GM18502 (cell line): ENCODE measurements around the gene TOP3B.

Experiments
- ATAC-seq: cut with Tn5 transposase; IDR thresholded peaks from one replicate; pipeline ENCODE4 v1.9.1; 2021; ENCODE audit warnings: mild to moderate bottlenecking; ENCODE audit not compliant: unreplicated experiment, poor library complexity

The TOP3B gene, protein sequence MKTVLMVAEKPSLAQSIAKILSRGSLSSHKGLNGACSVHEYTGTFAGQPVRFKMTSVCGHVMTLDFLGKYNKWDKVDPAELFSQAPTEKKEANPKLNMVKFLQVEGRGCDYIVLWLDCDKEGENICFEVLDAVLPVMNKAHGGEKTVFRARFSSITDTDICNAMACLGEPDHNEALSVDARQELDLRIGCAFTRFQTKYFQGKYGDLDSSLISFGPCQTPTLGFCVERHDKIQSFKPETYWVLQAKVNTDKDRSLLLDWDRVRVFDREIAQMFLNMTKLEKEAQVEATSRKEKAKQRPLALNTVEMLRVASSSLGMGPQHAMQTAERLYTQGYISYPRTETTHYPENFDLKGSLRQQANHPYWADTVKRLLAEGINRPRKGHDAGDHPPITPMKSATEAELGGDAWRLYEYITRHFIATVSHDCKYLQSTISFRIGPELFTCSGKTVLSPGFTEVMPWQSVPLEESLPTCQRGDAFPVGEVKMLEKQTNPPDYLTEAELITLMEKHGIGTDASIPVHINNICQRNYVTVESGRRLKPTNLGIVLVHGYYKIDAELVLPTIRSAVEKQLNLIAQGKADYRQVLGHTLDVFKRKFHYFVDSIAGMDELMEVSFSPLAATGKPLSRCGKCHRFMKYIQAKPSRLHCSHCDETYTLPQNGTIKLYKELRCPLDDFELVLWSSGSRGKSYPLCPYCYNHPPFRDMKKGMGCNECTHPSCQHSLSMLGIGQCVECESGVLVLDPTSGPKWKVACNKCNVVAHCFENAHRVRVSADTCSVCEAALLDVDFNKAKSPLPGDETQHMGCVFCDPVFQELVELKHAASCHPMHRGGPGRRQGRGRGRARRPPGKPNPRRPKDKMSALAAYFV

DNA sequence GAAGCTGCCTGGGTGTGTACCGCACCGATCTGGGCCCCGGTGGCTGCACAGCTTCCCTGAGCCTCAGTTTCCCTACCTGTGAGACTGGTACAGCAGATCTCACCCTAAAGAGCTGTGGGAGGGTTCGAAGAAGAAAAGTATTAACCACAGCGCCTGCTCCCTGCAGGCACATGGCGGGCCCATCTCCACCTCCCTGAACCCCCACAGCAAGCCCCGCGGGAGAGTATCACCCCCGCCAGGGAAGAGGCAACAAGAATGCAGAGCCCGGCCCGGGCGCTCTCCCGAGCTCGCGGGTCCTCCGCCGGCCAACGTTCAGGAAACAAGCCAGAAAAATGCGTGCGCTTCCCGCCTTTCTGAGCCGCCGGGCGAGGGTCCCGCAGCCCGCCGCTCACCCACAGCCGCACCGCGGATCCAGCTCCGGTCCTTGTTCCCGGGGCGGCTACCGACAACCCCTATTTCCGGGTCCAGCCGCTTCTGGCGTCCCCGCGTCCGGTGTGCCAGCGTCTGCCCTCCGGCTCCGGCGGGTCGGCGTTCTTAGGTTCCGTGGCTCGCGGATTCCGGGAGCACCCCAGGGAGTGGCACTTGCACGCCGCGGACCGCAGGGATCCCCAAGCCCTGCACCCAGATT is at the start of gene TOP3B:
TOP3B (minus strand) TSS at position 450 of the 628 bp plus-strand sequence. CDS start 7,078 bp downstream, outside the sequence.
- ATAC-seq: no peak

DNA sequence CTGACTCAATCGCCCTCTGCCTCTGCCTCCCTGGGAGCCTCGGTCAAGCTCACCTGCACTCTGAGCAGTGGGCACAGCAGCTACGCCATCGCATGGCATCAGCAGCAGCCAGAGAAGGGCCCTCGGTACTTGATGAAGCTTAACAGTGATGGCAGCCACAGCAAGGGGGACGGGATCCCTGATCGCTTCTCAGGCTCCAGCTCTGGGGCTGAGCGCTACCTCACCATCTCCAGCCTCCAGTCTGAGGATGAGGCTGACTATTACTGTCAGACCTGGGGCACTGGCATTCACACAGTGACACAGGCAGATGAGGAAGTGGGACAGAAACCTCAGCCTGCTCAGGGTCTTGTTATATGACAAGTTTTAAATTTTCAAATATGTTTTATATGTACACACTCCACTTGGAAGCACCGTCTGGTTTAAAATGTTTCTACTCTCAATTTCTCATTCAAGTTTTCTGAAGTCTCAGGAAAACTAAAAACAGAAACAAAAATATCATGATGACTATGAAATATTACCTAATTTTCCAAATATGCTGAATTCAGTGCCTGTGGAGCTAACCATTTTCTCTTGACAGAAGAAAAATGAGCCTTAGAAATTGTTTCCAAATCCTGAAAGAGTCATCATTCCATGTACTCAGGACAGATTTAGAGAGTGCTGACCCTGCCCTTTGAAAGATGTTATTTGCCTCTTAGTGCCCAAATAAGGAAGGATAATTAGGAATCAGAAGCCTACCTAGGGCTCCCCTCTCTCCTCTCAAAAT is 48.8 kb upstream of the TOP3B start:
- ATAC-seq: peak; percentile 50

- peak; percentile 55 for ATAC-seq
These were observed 48.1 kb upstream of the TOP3B start for GRCh38 chr22:22030493-22031182.

GRCh38 chr22:22027955-22028354 is 45.4 kb upstream of the TOP3B start:
- ATAC-seq: no peak

GRCh38 chr22:22026157-22026831 is 43.7 kb upstream of the TOP3B start:
- peak; percentile 43 for ATAC-seq

GRCh38 chr22:22025320-22026156 is 43.0 kb upstream of the TOP3B start:
- ATAC-seq: no peak

DNA sequence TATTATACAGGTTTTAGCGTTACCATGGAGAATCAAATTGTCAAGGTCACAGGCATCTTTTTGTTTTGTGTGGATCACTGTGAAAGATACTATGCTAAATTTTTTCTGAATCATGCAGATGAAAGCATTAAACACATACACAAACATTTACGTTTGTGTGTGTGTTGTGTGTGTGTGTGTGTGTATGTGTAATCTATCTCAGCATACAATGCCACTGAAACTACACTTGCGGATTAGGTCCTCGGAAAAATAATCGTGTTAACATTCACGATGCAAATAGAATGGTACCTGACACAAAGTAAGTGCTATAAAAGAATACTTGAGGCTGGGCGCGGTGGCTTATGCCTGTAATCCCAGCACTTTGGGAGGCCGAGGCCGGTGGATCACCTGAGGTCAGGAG is 41.9 kb upstream of the TOP3B start:
- no peak for ATAC-seq

GRCh38 chr22:22023581-22024137 is 41.1 kb upstream of the TOP3B start:
- no peak for ATAC-seq

GRCh38 chr22:22022947-22023534 is 40.5 kb upstream of the TOP3B start:
- ATAC-seq: no peak

DNA sequence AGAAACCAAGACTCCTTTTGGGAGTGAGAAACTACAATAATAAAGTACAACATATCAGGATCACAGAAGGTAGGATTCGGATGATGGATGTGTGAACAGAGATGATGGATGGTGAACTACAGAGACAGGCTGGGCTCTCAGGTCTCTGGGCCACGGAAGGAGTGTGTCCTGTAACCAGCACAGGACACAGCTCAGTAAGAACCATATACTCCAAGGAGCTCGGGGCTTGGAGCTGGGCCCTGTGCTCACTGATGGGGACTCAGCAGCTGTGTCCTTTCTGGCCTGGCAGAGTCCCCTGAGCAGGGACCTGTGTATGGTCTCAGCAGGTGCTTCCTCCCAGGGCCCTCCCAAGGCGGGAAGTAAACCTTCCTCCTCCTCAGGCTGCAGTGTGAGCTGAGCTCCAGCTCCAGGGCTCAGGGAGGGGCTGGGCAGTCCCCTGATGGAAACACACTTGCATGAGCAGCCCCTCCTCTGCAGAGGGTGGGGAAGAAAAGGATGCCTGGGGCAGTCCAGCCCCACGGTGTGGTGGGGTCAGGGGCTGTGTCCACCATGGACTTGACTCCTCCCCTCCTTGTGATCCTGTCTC is 39.8 kb upstream of the TOP3B start:
- no peak for ATAC-seq

- no peak for ATAC-seq
These were observed 38.7 kb upstream of the TOP3B start for GRCh38 chr22:22021162-22021750.

GRCh38 chr22:22020425-22020852 is 37.9 kb upstream of the TOP3B start:
- no peak for ATAC-seq

DNA sequence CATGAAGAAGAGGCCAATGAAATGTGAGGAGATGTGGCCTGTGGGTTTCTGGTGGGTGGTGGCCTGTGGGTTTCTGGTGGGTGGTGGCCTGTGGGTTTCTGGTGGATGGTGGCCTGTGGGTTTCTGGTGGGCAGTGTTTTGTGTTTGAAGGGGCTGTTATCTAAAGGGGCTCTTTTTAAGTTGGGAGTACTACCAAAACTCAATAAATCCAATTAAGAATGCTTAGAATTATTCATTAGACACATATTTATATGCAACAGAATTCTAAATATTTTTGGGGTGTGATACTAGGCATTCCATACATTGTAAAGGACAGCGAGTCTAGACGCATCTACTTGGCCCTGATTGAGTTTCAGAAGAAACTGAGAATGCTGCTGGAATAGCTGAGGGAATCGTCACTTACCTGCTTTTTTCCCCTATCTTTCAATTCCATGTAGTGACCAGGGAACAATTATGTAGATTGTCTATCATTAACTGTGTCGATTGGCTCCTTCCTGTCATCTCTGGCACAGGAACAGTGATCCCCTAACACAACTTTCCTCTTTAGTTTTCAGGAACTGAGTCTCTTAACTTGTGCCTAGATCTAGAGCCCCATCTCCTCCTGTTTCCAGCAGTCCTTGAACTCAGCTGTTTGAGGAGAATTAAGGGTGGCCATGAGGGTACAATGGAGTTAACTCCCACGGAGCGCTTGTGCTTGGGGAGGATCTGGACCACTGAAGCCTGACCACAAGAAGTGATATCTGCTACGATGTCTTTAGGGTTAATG is 37.3 kb upstream of the TOP3B start:
- ATAC-seq: no peak

GRCh38 chr22:22018825-22019658 is 36.5 kb upstream of the TOP3B start:
- no peak for ATAC-seq

DNA sequence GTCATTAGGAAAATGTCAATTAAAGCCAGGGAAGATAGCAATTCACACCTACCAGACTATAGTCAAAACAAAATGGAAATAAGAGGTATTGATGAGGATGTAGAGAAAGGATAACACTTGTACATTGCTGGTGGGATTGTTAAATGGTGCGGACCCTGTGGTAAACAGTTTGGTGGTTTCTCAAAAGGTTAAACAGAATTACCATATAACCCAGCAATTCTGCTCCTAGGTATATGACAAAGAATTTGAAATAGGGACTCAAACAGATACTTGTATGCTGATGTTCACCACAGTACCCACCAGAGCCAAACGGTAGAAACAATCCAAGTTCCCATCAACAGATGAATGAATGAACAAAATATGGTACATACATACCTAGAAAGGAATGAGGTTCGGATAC is 33.0 kb upstream of the TOP3B start:
- ATAC-seq: no peak
